Tibial nerve (tissue), 4 donors: ENCODE measurements around the gene CFAP43.

Source experiments
- EP300 ChIP-seq, 2 donors: sonication (generic); formaldehyde crosslinking; IDR thresholded peaks; one replicate each; pipeline ENCODE4 v1.6.1; 2017; ENCODE audit warnings: antibody characterized with exemption in 2 of 2, mild to moderate bottlenecking in 1 of 2
- POLR2A ChIP-seq, 2 donors: fragments of 450-650 bp; IDR thresholded peaks; one replicate each; pipeline ENCODE4 v1.6.1; 2017; ENCODE audit warnings: antibody characterized with exemption in 2 of 2, mild to moderate bottlenecking in 2 of 2, moderate library complexity in 2 of 2
- TF ChIP-seq, protein P1 (sequence below), 5 experiments: fragments of 200-600 bp in 3 of 5; fragments of 450-650 bp in 2 of 5; sonication (generic) in 3 of 5; IDR thresholded peaks; one replicate each; pipeline ENCODE4 v1.5.1; 2016 to 2019; ENCODE audit warnings: antibody characterized with exemption in 5 of 5, mild to moderate bottlenecking in 3 of 5, moderate library complexity in 2 of 5

DNA sequence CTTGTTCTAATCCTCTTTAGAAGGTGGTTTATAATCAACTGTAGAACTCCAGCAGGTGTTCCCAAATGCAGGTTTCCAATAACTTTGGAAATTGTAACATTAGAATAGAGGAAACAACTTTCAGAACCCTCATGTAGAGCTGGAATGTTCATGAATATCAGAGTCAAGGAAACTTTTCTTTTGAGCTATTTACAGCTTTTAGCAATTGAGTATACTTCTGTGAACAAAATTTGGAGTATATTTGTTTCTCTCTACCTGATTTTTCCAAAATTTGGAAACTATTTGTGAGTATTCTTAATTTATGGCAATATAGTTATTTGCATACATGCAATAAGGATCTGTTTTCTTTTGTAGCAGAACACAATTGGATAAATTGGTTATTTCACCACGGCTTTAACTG is 2.8 kb upstream of the CFAP43 start:
- TF ChIP-seq, protein P1, sequence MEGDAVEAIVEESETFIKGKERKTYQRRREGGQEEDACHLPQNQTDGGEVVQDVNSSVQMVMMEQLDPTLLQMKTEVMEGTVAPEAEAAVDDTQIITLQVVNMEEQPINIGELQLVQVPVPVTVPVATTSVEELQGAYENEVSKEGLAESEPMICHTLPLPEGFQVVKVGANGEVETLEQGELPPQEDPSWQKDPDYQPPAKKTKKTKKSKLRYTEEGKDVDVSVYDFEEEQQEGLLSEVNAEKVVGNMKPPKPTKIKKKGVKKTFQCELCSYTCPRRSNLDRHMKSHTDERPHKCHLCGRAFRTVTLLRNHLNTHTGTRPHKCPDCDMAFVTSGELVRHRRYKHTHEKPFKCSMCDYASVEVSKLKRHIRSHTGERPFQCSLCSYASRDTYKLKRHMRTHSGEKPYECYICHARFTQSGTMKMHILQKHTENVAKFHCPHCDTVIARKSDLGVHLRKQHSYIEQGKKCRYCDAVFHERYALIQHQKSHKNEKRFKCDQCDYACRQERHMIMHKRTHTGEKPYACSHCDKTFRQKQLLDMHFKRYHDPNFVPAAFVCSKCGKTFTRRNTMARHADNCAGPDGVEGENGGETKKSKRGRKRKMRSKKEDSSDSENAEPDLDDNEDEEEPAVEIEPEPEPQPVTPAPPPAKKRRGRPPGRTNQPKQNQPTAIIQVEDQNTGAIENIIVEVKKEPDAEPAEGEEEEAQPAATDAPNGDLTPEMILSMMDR (IDR thresholded peaks at IDR 0.05): no peak
- no peak for TF ChIP-seq EP300 (IDR thresholded peaks at IDR 0.05)
- no peak for TF ChIP-seq POLR2A (IDR thresholded peaks at IDR 0.05)
